Measurements from ENCODE around the gene NPTXR.
A peak's percentile ranks its signal among the peaks of the same experiment; 100 is the strongest.

The NPTXR gene

DNA sequence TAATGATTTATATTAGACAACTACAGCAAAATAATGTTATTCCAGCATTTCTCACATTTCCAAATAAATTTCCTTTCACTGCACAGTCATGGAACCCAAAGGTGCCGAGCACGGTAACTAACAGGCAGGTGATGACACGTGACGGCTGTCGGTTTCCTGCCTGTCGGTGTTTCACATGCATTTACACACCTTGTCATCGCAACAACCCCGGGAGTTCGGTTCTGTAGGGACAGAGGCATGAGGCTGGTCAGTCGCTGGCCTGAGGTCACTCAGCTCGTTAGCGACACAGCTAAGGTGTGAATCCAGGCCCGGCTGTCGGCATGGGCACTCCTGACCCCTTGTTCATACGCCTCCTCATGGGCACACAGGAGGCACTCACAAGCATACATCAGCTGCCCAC lies 59.8 kb downstream of the NPTXR start:
- no peak for DNase-seq (ENCODE audit: low read depth, low spot score)
- TF ChIP-seq, protein P1, sequence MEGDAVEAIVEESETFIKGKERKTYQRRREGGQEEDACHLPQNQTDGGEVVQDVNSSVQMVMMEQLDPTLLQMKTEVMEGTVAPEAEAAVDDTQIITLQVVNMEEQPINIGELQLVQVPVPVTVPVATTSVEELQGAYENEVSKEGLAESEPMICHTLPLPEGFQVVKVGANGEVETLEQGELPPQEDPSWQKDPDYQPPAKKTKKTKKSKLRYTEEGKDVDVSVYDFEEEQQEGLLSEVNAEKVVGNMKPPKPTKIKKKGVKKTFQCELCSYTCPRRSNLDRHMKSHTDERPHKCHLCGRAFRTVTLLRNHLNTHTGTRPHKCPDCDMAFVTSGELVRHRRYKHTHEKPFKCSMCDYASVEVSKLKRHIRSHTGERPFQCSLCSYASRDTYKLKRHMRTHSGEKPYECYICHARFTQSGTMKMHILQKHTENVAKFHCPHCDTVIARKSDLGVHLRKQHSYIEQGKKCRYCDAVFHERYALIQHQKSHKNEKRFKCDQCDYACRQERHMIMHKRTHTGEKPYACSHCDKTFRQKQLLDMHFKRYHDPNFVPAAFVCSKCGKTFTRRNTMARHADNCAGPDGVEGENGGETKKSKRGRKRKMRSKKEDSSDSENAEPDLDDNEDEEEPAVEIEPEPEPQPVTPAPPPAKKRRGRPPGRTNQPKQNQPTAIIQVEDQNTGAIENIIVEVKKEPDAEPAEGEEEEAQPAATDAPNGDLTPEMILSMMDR (IDR thresholded peaks at IDR 0.05; ENCODE audit: low read depth, low read length): no peak
- H3K4me3 ChIP-seq (ENCODE audit: low read depth, low read length): no peak overlapping the region
- in situ Hi-C loops (cut with HindIII; ENCODE audit: low sequenced_read_pairs): no loop called here

DNA sequence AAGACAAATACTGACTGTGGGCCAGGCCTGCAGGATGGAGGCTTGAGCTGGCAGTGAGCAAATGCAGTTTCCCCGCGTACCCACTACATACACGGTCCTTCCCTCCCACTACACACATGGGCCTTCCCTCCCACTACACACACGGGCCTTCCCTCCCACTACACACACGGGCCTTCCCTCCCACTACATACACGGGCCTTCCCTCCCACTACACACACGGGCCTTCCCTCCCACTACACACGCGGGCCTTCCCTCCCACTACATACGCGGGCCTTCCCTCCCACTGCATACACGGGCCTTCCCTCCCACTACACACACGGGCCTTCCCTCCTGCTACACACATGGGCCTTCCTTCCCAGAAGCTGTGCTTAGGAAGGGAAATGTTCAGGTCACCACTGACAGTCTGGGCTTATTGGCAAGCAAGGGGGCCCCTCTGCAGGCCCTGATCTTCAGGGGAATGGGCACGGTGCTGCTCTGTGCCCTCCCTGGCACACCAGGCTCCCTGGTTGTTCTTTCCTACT lies 60.7 kb downstream of the NPTXR start:
- DNase-seq (ENCODE audit: low read depth, low spot score): no peak
- TF ChIP-seq, protein P1 (IDR thresholded peaks at IDR 0.05; ENCODE audit: low read depth, low read length): no peak
- in situ Hi-C loops (cut with HindIII; ENCODE audit: low sequenced_read_pairs): no loop called here
- no peak overlapping the region for H3K4me3 ChIP-seq (ENCODE audit: low read depth, low read length)

DNA sequence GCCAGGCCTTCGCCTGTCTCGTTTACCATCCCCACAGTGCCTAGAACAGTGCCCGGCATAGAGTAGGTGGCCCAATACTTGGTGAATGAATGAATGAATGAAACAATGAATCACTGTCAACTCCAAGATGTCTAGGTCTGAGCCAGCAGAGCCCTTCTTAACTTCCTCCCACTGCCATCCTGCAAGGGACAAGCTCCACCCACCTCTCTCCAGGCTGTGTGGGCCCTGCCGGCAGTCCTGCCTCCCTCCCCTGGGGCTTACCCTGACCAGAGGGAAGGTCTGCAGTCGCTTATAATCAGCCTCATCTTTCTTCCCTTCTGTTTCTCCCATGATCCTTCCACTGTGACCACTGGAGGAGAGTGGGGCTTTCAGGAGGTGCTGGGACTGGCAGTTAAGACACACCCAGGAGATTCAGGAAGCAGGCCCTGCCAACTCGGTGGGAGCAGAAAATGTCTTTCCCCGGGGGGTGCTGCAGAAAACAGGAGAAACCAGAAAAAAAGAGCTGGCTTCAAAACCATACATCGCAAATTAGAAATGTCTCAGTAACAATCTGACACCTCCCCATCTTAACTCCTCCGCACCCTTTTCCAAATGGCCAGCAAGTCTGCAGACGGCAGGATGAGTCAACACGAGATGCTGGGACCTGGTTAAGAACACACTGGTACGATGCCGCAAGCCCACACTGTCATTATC lies 61.3 kb downstream of the NPTXR start:
- DNase-seq (ENCODE audit: low read depth, low spot score): peak; percentile 65
- no peak overlapping the region for H3K4me3 ChIP-seq (ENCODE audit: low read depth, low read length)
- TF ChIP-seq, protein P1 (IDR thresholded peaks at IDR 0.05; ENCODE audit: low read depth, low read length): no peak
- in situ Hi-C loops (cut with HindIII; ENCODE audit: low sequenced_read_pairs): no loop called here

DNA sequence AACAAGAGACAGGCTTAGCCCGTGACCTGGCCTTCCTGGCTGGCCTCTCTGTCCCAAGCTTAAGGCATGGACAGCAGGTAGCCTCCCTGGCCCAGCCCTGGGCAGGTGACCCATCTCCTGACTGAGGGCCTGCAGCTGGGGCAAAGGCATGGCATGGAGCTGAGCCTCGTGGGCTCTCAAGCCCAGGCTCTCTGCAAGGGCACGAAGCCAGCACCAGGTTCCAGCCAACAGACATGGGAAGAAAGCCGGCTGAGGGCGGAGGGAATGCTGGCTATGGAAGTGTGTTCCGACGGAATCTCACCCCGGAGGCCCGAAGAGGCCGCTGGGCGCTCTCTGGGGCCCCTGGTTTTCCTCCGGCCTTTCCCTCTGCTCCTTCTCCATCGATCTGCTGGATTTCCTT lies 62.8 kb downstream of the NPTXR start:
- H3K4me3 ChIP-seq (ENCODE audit: low read depth, low read length): no peak overlapping the region
- no peak for DNase-seq (ENCODE audit: low read depth, low spot score)
- TF ChIP-seq, protein P1 (IDR thresholded peaks at IDR 0.05; ENCODE audit: low read depth, low read length): no peak
- in situ Hi-C loops (cut with HindIII; ENCODE audit: low sequenced_read_pairs): no loop called here

DNA sequence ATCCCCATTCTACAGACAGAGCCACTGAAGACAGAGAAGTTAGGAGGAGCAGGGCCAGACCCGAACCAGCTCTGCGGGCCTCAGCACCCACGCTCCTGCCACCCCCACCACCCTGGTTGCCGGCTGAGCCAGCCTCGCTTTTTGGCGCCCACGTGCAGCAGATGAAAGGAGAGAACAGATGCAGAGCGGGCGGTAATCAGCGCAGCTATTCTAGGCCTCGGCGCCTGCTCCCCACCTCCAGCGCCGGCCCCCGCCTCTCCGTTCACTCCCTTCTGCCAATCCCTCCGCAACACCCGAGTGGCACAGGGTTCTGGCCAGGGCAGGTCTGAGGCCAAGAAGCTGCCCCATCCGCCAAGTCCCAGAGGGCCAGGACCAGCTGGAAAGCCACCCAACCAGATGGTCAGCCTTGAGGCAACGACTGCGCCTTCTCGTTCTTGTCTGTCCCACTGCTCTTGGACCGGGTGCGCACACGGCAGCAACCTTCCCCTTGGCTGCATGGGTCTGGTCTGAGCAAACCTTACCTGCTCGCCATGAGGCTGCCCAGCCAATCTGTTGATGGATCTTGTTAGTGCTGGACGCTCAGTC lies 66.6 kb downstream of the NPTXR start:
- in situ Hi-C loops (cut with HindIII; ENCODE audit: low sequenced_read_pairs): no loop called here
- TF ChIP-seq, protein P1 (IDR thresholded peaks at IDR 0.05; ENCODE audit: low read depth, low read length): no peak
- H3K4me3 ChIP-seq (ENCODE audit: low read depth, low read length): no peak overlapping the region
- DNase-seq (ENCODE audit: low read depth, low spot score): no peak

DNA sequence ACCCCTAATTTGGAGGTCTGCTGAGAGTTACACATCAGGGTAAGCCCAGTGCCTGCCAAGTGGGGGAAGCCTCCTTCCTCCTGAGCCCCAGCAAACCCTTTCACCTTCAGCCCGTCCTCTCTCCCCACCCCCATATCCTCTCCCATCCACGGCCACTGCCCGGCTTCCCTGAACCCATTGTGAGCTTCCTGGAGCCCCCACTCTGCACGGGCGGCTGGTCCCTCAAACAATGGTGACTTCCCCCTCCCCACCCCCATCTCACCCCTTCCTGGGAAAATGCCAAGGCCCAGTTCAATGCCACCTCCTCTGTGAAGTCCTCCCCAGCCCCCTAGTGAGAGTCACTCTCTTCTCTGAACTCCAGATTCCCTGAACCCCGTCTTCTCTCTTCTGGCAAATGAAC lies 67.7 kb downstream of the NPTXR start:
- no peak for DNase-seq (ENCODE audit: low read depth, low spot score)
- in situ Hi-C loops (cut with HindIII; ENCODE audit: low sequenced_read_pairs): no loop called here
- no peak overlapping the region for H3K4me3 ChIP-seq (ENCODE audit: low read depth, low read length)
- TF ChIP-seq, protein P1 (IDR thresholded peaks at IDR 0.05; ENCODE audit: low read depth, low read length): no peak

Data from astrocyte of the spinal cord (primary cell).